ENCODE data around the gene AKAP8L. TPM values are rescaled to one million over a fixed set of nuclear protein-coding genes. Genes with fewer than 3 reads are reported as not detected.
A peak's percentile ranks its signal among the peaks of the same experiment; 100 is the strongest.

The AKAP8L gene
- total and polyA plus RNA-seq, 2 donors (not counting 1 experiment from before 2014, with no cell fraction given), result 184 to 211 TPM

DNA sequence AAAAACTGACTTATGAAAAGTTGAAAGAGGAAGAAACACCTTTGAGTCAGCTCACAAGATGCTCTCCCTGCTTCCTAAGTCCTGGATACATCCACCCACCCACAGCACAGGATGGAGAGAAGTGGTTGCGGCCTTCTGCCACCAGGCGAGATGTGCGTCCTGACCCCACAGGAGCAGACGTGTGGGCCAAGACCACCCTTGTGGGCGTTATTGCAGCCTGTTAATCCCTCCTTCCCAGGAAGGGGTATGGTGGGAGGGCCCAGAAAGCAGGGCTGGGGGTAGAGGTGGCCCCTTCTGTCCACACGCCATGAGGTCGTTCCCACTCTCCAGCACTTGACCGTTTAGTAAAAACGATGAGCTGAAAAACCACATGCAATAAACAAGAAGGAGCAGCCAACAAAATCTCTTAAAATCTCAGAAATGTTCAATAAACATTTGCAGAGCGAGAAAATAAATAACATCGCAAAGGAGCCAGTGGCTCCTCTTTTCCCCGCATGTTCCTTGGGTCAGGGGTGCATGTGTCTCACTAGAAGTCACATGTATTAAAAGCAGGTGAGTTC, 2.4 kb upstream of the AKAP8L start:
- Histone ChIP-seq H3K27ac (ENCODE audit: low read length in 2 of 2) (no peak overlapping the region), H3K9me3 (ENCODE audit: control extremely low read depth in 1 of 3, control insufficient read depth in 2 of 3, insufficient read depth in 1 of 3, low read length in 2 of 3) (peaks cover 0 to 9% (median 0%) of the 10 kb centered on the region in 3 donors), H3K27me3 (replicated peaks in 1 of 4; ENCODE audit: control extremely low read depth in 1 of 4, control insufficient read depth in 3 of 4, insufficient read depth in 4 of 4, low read length in 3 of 4) (no peaks in the 10 kb centered on the region), H3K9ac (ENCODE audit: low read length) (no peak overlapping the region), H3K4me1 (ENCODE audit: control insufficient read depth in 2 of 2, insufficient read depth in 2 of 2, low read length in 2 of 2) (peaks cover 18 to 24% of the 10 kb centered on the region in 2 donors), H3K4me3 (ENCODE audit: control extremely low read depth in 1 of 5, extremely low read depth in 1 of 5, insufficient read depth in 1 of 5, low read depth in 2 of 5, low read length in 4 of 5) (no peak overlapping the region), H3K79me2 (ENCODE audit: control insufficient read depth, insufficient read depth, low read length) (peaks cover 25% of the 10 kb centered on the region), H4K20me1 (ENCODE audit: control insufficient read depth, insufficient read depth, low read length, poor library complexity, severe bottlenecking) (peaks cover 21% of the 10 kb centered on the region), H3K36me3 (replicated peaks in 1 of 2; ENCODE audit: control extremely low read depth in 1 of 2, control insufficient read depth in 1 of 2, extremely low read depth in 1 of 2, insufficient read depth in 2 of 2, low read length in 1 of 2) (peaks cover 2 to 33% of the 10 kb centered on the region in 2 experiments), H2AFZ (ENCODE audit: insufficient read depth, low read depth, low read length, poor library complexity, severe bottlenecking) (no peak overlapping the region), H3K4me2 (replicated peaks; ENCODE audit: low read depth, low read length, poor library complexity, severe bottlenecking) (no peak overlapping the region)
- H3K4me3 Mint-ChIP-seq, result no peak overlapping the region
- no peak for TF ChIP-seq EZH2 (IDR thresholded peaks at IDR 0.05; ENCODE audit: borderline replicate concordance, insufficient read depth, low read depth, low read length, poor library complexity, severe bottlenecking)
- TF ChIP-seq, protein P1, sequence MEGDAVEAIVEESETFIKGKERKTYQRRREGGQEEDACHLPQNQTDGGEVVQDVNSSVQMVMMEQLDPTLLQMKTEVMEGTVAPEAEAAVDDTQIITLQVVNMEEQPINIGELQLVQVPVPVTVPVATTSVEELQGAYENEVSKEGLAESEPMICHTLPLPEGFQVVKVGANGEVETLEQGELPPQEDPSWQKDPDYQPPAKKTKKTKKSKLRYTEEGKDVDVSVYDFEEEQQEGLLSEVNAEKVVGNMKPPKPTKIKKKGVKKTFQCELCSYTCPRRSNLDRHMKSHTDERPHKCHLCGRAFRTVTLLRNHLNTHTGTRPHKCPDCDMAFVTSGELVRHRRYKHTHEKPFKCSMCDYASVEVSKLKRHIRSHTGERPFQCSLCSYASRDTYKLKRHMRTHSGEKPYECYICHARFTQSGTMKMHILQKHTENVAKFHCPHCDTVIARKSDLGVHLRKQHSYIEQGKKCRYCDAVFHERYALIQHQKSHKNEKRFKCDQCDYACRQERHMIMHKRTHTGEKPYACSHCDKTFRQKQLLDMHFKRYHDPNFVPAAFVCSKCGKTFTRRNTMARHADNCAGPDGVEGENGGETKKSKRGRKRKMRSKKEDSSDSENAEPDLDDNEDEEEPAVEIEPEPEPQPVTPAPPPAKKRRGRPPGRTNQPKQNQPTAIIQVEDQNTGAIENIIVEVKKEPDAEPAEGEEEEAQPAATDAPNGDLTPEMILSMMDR (IDR thresholded peaks at IDR 0.05), result no peak
- H3K9me3 Mint-ChIP-seq (ENCODE audit: insufficient read depth), result no peaks in the 10 kb centered on the region
- 90% methylated on average over 5 of the region's 12 CpGs for WGBS (ENCODE audit: insufficient coverage)
- H3K27me3 Mint-ChIP-seq, result no peaks in the 10 kb centered on the region
- no peak for DNase-seq
- no peak overlapping the region for H3K27ac Mint-ChIP-seq
- intact Hi-C loops (cut with micrococcal nuclease), result no loop called here
- H3K4me1 Mint-ChIP-seq, result peaks cover 32% of the 10 kb centered on the region
- ATAC-seq (ENCODE audit: low read depth), result no peak
- CTCF ChIA-PET, result interaction anchor here (0.8 to 7.9 kb wide), 5 partner anchors 40 to 329 kb away, joined by 3 to 145 read pairs (median 3); no protein-coding TSS in a partner anchor
- POLR2A ChIA-PET, result no interaction called here

DNA sequence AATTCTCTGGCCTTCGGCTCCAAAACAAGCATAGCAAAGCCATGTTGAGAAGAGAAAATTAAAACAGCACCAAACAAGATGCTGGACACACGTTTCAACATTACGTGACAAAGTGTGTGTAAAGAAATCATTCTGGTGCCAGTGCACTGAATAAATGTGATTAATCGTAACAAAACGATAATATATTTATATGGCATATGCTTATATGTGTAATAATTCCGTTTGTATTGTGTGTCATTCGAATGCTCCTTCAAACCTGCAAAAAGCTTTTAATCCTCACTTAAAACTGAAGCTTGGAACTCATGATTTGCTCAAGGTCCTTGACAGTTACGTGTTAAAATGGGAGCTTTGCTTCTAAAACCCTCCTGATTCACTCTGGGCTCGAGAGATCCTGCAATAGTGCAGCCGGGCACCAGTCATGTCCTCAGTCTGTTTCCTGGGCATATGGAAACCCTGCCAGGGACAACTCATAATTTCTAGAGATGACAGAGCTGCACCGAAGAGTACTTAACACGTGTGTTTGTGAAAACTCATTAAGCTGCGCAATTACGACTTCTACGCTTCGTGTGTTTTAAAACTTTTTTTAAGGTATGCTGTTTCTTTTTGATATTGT, 731 bp upstream of the AKAP8L start:
- WGBS (ENCODE audit: insufficient coverage), result 38% methylated on average over 10 of the region's 16 CpGs
- Histone ChIP-seq H3K36me3 (replicated peaks in 1 of 2; ENCODE audit: control extremely low read depth in 1 of 2, control insufficient read depth in 1 of 2, extremely low read depth in 1 of 2, insufficient read depth in 2 of 2, low read length in 1 of 2) (peaks cover 2 to 31% of the 10 kb centered on the region in 2 experiments), H3K27ac (ENCODE audit: low read length in 2 of 2) (no peak overlapping the region), H3K9me3 (ENCODE audit: control extremely low read depth in 1 of 3, control insufficient read depth in 2 of 3, insufficient read depth in 1 of 3, low read length in 2 of 3) (peaks cover 0 to 9% (median 0%) of the 10 kb centered on the region in 3 donors), H3K4me2 (replicated peaks; ENCODE audit: low read depth, low read length, poor library complexity, severe bottlenecking) (peak overlapping the region; percentile 69), H2AFZ (ENCODE audit: insufficient read depth, low read depth, low read length, poor library complexity, severe bottlenecking) (peak overlapping the region; percentile 48), H3K4me1 (ENCODE audit: control insufficient read depth in 2 of 2, insufficient read depth in 2 of 2, low read length in 2 of 2) (peaks cover 18 to 24% of the 10 kb centered on the region in 2 donors), H4K20me1 (ENCODE audit: control insufficient read depth, insufficient read depth, low read length, poor library complexity, severe bottlenecking) (peaks cover 35% of the 10 kb centered on the region), H3K79me2 (ENCODE audit: control insufficient read depth, insufficient read depth, low read length) (peaks cover 42% of the 10 kb centered on the region), H3K27me3 (replicated peaks in 1 of 4; ENCODE audit: control extremely low read depth in 1 of 4, control insufficient read depth in 3 of 4, insufficient read depth in 4 of 4, low read length in 3 of 4) (no peaks in the 10 kb centered on the region), H3K9ac (ENCODE audit: low read length) (peak overlapping the region; percentile 21), H3K4me3 (ENCODE audit: control extremely low read depth in 1 of 5, extremely low read depth in 1 of 5, insufficient read depth in 1 of 5, low read depth in 2 of 5, low read length in 4 of 5) (peak overlapping the region in 4 of 5 experiments; percentile 12 to 37 (median 36))
- Mint-ChIP-seq H3K27me3 (no peaks in the 10 kb centered on the region), H3K4me3 (peak overlapping the region; percentile 100), H3K9me3 (ENCODE audit: insufficient read depth) (no peaks in the 10 kb centered on the region), H3K27ac (peak overlapping the region; percentile 100), H3K4me1 (peaks cover 39% of the 10 kb centered on the region)
- ATAC-seq (ENCODE audit: low read depth), result no peak
- DNase-seq, result peak; percentile 31
- intact Hi-C loops (cut with micrococcal nuclease), result loop anchor here (1.0 to 2.0 kb wide), 7 partner anchors 13 to 137 kb away; partner anchors contain the start of genes AKAP8 and RASAL3
- TF ChIP-seq EZH2 (IDR thresholded peaks at IDR 0.05; ENCODE audit: borderline replicate concordance, insufficient read depth, low read depth, low read length, poor library complexity, severe bottlenecking), result no peak
- TF ChIP-seq, protein P1 (IDR thresholded peaks at IDR 0.05), result peak; percentile 55
- CTCF ChIA-PET, result interaction anchor here (0.6 to 7.9 kb wide), 36 partner anchors 9 to 327 kb away, joined by 3 to 145 read pairs (median 4); partner anchors contain the start of genes AKAP8 and RASAL3
- POLR2A ChIA-PET, result interaction anchor here (0.5 to 3.7 kb wide), 7 partner anchors 14 to 1669 kb away, joined by 3 to 38 read pairs (median 10); partner anchors contain the start of gene AKAP8
